ENCODE data around the gene PLEKHA8.

The PLEKHA8 gene

DNA sequence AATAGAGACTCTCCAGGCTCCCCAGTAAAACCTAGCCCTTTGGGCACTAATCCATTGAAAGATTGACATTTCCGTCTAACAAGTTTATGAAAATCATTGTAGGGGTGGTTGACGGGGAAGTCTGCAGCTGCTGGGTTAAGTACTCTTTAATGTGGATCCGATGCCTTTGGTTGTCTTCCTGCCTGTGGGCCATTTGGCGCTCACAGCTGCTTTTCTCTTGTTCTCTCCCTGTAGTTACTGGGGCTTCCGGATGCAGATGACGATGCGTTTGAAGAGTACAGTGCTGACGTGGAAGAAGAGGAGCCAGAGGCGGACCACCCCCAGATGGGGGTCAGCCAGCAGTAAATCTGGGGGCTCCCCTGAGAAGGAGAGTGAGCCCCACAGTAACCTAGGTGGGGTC is 129.0 kb downstream of the PLEKHA8 start:
- TF ChIP-seq, protein P1, sequence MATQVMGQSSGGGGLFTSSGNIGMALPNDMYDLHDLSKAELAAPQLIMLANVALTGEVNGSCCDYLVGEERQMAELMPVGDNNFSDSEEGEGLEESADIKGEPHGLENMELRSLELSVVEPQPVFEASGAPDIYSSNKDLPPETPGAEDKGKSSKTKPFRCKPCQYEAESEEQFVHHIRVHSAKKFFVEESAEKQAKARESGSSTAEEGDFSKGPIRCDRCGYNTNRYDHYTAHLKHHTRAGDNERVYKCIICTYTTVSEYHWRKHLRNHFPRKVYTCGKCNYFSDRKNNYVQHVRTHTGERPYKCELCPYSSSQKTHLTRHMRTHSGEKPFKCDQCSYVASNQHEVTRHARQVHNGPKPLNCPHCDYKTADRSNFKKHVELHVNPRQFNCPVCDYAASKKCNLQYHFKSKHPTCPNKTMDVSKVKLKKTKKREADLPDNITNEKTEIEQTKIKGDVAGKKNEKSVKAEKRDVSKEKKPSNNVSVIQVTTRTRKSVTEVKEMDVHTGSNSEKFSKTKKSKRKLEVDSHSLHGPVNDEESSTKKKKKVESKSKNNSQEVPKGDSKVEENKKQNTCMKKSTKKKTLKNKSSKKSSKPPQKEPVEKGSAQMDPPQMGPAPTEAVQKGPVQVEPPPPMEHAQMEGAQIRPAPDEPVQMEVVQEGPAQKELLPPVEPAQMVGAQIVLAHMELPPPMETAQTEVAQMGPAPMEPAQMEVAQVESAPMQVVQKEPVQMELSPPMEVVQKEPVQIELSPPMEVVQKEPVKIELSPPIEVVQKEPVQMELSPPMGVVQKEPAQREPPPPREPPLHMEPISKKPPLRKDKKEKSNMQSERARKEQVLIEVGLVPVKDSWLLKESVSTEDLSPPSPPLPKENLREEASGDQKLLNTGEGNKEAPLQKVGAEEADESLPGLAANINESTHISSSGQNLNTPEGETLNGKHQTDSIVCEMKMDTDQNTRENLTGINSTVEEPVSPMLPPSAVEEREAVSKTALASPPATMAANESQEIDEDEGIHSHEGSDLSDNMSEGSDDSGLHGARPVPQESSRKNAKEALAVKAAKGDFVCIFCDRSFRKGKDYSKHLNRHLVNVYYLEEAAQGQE (IDR thresholded peaks at IDR 0.05; ENCODE audit: low read depth) = no peak
- TF ChIP-seq TCF12 (IDR thresholded peaks at IDR 0.05; ENCODE audit: low read depth) = no peak
- TF ChIP-seq YY1 (IDR thresholded peaks at IDR 0.05; ENCODE audit: low read depth) = no peak
- TF ChIP-seq CREB1 (IDR thresholded peaks at IDR 0.05; ENCODE audit: low read depth) = no peak
- no peak for TF ChIP-seq ZBTB7A (IDR thresholded peaks at IDR 0.05; ENCODE audit: low read depth)
- TF ChIP-seq EP300 (IDR thresholded peaks at IDR 0.05; ENCODE audit: borderline replicate concordance) = no peak
- TF ChIP-seq RAD21 (IDR thresholded peaks at IDR 0.05; ENCODE audit: low read depth) = no peak
- no peak for TF ChIP-seq EGR1 (IDR thresholded peaks at IDR 0.05)
- TF ChIP-seq FOXM1 (IDR thresholded peaks at IDR 0.05; ENCODE audit: borderline replicate concordance, low read depth) = no peak
- TF ChIP-seq NFIC (IDR thresholded peaks at IDR 0.05) = no peak
- TF ChIP-seq, protein P2, sequence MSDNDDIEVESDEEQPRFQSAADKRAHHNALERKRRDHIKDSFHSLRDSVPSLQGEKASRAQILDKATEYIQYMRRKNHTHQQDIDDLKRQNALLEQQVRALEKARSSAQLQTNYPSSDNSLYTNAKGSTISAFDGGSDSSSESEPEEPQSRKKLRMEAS (IDR thresholded peaks at IDR 0.05) = no peak
- no peak for TF ChIP-seq TEAD4 (IDR thresholded peaks at IDR 0.05)
- TF ChIP-seq, protein P3, sequence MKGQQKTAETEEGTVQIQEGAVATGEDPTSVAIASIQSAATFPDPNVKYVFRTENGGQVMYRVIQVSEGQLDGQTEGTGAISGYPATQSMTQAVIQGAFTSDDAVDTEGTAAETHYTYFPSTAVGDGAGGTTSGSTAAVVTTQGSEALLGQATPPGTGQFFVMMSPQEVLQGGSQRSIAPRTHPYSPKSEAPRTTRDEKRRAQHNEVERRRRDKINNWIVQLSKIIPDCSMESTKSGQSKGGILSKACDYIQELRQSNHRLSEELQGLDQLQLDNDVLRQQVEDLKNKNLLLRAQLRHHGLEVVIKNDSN (IDR thresholded peaks at IDR 0.05) = no peak
- no peak for TF ChIP-seq TAF1 (IDR thresholded peaks at IDR 0.05; ENCODE audit: low read depth)
- no peak for TF ChIP-seq CEBPB (IDR thresholded peaks at IDR 0.05)

DNA sequence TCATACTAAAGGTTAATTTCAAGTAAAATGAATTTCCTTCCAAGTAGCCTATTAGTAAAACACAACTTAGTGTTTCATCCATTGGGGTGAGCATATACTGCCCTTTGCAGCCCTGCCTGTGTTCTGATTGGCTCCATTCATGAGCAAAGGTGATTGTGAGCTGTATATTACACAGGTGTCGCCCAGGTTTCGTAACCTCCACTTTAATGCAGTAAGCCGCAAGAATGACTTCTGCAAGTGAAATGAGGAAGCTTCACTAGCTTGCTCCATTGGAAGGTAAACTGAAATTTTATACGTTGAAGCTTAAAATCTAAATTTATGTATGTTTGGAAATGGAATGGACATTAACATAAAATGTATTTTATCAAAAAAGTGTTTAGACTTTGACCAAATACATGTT is 131.0 kb downstream of the PLEKHA8 start:
- TF ChIP-seq RAD21 (IDR thresholded peaks at IDR 0.05; ENCODE audit: low read depth) (no peak), ZBTB7A (IDR thresholded peaks at IDR 0.05; ENCODE audit: low read depth) (no peak), YY1 (IDR thresholded peaks at IDR 0.05; ENCODE audit: low read depth) (no peak), EP300 (IDR thresholded peaks at IDR 0.05; ENCODE audit: borderline replicate concordance) (no peak), NFIC (IDR thresholded peaks at IDR 0.05) (no peak), CEBPB (IDR thresholded peaks at IDR 0.05) (no peak), FOXM1 (IDR thresholded peaks at IDR 0.05; ENCODE audit: borderline replicate concordance, low read depth) (no peak), TEAD4 (IDR thresholded peaks at IDR 0.05) (no peak), CREB1 (IDR thresholded peaks at IDR 0.05; ENCODE audit: low read depth) (no peak), EGR1 (IDR thresholded peaks at IDR 0.05) (no peak), TCF12 (IDR thresholded peaks at IDR 0.05; ENCODE audit: low read depth) (no peak)
- TF ChIP-seq, protein P2 (IDR thresholded peaks at IDR 0.05) = no peak
- TF ChIP-seq, protein P3 (IDR thresholded peaks at IDR 0.05) = no peak
- TF ChIP-seq, protein P1 (IDR thresholded peaks at IDR 0.05; ENCODE audit: low read depth) = no peak

DNA sequence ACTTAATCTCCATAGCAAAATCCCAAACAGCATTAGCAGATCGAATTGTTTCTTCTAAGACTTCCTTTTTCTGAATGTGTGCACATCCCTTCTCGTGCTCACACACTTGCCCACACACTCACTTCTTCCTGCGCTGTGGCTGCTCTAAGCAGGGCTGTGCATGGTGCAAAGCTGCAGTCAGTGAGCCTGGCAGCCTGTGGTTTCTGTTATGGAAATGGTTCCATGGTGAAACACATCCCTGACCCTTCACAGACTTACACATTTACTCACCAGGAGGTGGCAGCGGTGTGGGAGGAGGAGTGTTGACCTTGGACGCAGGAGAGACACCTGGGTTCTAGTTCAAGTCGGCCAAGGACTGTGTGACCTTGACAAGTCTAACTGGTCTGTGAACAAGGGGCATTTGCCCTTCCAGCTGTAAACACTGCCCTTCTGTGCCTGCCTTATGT is 131.5 kb downstream of the PLEKHA8 start:
- peak; percentile 27; the same call in 1 of the 2 replicates for TF ChIP-seq RAD21 (IDR thresholded peaks at IDR 0.05; ENCODE audit: low read depth)
- TF ChIP-seq CREB1 (IDR thresholded peaks at IDR 0.05; ENCODE audit: low read depth) = no peak

DNA sequence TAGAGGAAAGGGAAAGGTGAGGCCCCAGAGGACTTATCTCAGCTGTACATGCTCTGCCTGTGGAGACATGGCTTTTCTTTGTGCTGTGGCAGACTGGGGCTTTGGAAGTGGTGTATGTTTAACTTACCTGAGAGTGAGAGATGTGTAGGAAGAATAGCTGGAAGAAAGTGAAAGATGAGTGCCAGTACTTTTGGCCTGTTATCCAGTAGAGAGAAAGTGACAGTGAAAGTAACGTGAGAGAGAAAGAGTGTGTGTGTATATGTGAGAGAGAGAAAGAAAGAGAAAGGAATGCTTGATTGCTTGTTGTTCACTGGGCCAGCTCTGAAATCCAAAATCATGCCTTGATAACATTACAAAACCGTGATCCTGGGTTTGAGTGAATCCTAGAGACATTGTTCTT is 132.1 kb downstream of the PLEKHA8 start:
- TF ChIP-seq RAD21 (IDR thresholded peaks at IDR 0.05; ENCODE audit: low read depth) = no peak
- TF ChIP-seq, protein P1 (IDR thresholded peaks at IDR 0.05; ENCODE audit: low read depth) = no peak
- no peak for TF ChIP-seq EP300 (IDR thresholded peaks at IDR 0.05; ENCODE audit: borderline replicate concordance)
- no peak for TF ChIP-seq FOXM1 (IDR thresholded peaks at IDR 0.05; ENCODE audit: borderline replicate concordance, low read depth)
- no peak for TF ChIP-seq CEBPB (IDR thresholded peaks at IDR 0.05)
- TF ChIP-seq, protein P2 (IDR thresholded peaks at IDR 0.05) = no peak
- no peak for TF ChIP-seq CREB1 (IDR thresholded peaks at IDR 0.05; ENCODE audit: low read depth)
- no peak for TF ChIP-seq TAF1 (IDR thresholded peaks at IDR 0.05; ENCODE audit: low read depth)
- no peak for TF ChIP-seq TCF12 (IDR thresholded peaks at IDR 0.05; ENCODE audit: low read depth)
- no peak for TF ChIP-seq EGR1 (IDR thresholded peaks at IDR 0.05)
- TF ChIP-seq, protein P3 (IDR thresholded peaks at IDR 0.05) = no peak
- TF ChIP-seq TEAD4 (IDR thresholded peaks at IDR 0.05) = no peak

Measured in Ishikawa (cell line).